NCI-H774 (cell line): ENCODE data around the gene MKI67.
A peak's percentile ranks its signal among the peaks of the same experiment; 100 is the strongest.
"Not testable (repeated sequence)": the region's sequence is repeated elsewhere in the genome, so short reads cannot be mapped to it uniquely, and the experiment has no call there.

ENCODE experiments used
- DNase-seq: peaks from one replicate; lab custom pipeline; 2025; lab: John Stamatoyannopoulos, UW

Gene MKI67

DNA sequence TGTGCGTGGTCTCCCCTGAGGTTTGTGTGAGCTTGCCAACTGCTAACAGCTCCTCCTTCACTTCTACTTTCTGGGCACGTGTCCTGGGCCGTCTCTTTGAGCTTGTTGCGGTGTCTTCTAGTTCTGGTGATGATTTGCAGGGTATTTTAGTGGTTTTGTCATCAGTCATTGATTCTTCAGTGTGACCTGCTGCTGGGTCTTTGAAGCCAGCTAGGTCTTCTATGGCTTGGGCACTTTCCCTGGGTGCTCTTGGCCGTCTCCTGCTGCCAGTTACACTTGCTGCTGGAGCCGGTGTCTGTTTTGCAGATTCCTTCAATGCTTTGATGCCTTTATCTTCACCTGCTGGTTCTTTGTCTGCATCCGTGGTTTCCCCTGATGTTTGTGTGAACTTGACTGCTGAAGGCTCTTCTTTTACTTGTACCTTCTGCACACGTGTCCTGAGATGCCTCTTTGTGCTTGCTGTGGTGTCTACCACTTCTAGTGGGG, 23.0 kb downstream of the MKI67 start:
- no peak for DNase-seq

GRCh38 chr10:128102480-128103228, 23.6 kb downstream of the MKI67 start:
- no peak for DNase-seq

- DNase-seq, result no peak
These were observed 24.3 kb downstream of the MKI67 start for GRCh38 chr10:128101901-128102300.

DNA sequence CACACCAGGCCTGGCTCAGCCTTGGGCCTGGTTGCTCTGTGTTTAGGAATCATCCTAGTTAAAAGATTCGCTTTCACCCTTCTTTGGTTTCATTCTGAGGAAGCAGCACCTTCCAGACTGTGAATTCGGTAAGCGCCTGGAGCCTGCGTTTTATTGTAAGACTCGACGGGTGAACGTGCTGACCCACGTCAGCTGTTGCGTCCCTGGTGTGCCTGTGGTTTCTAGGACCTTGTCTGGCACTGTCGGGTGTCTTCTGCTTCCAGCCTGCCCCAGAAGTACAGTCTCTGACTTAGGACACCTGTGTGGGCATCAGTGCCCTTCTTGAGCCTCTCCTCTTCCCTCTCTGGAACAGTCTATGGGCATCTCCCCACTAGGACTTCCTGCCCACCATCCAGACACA, 26.3 kb downstream of the MKI67 start:
- DNase-seq, result no peak

GRCh38 chr10:128098631-128099030, 27.6 kb downstream of the MKI67 start:
- DNase-seq, result no peak

DNA sequence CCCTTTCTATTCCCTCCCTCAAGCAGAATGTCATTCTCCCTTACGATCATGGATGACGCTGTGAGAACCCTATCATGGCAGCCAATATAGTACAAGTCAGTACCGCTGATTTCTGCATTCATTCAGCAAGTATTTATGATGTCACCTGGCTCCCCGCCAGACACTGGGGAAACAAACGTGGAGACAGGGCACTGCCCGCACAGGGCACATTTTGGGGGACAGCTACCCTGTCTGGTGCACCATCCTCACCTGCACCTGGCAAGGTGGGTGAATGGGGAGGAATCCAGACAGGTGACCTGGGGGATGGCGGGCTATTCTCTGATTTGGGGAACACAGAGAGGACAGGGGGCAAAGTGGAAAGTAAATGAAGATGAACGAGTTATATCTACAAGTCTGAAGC, 28.4 kb downstream of the MKI67 start:
- DNase-seq, result no peak

GRCh38 chr10:128096486-128097199, 29.6 kb downstream of the MKI67 start:
- DNase-seq, result no peak

GRCh38 chr10:128095753-128096469, 30.3 kb downstream of the MKI67 start:
- no peak for DNase-seq

DNA sequence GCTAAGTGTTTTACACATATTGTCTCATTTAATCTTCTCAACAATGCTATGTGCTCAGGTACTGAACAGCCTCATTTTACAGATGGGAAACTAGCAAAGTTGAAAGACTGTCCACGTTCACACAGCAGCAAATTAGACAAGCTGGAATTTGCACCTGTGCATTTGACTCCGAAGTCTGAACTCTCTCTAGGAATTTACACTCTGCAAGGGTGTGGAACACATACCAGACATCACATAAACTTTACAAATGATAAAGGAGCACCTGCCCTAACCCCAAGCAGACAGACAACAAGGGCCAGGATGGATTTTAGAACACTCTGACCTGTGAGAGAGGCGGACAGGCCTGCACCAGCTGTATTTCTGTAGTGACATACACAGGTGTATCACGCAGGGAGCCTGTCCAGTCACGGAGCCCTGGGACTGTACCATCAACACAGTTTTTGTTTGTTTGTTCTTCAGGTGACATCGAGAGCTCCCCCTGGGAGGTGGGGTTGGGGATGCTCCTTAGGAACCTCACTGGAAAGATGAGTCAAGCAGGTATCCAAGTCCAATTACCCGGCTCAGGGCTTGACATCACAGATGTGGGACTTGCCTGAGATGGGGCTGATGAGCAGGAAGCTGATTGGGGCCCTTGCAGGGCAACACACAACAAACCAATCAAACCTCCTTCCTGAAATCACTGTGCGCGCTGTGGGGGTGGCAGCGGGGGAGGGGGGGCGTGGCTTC, 31.0 kb downstream of the MKI67 start:
- peak; percentile 10 for DNase-seq

DNA sequence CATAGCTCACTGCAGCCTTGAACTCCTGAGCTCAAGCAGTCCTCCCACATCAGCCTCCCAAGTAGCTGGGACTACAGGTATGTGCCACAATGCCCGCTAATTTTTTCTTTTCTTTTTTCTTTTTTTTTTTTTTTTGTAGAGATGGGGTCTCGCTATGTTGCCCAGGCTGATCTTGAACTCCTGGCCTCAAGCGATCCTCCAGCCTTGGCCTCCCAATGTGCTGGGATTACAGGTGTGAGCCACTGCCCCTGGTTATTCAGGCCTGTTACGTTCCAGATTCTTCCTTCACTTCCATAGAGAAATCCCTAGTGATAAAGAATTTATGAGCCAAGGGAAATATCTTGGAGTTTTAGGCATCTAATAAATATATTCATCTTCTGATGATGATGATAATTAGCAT, 31.6 kb downstream of the MKI67 start:
- not testable (repeated sequence) for DNase-seq

GRCh38 chr10:128092454-128092853, 33.8 kb downstream of the MKI67 start:
- DNase-seq, result no peak

DNA sequence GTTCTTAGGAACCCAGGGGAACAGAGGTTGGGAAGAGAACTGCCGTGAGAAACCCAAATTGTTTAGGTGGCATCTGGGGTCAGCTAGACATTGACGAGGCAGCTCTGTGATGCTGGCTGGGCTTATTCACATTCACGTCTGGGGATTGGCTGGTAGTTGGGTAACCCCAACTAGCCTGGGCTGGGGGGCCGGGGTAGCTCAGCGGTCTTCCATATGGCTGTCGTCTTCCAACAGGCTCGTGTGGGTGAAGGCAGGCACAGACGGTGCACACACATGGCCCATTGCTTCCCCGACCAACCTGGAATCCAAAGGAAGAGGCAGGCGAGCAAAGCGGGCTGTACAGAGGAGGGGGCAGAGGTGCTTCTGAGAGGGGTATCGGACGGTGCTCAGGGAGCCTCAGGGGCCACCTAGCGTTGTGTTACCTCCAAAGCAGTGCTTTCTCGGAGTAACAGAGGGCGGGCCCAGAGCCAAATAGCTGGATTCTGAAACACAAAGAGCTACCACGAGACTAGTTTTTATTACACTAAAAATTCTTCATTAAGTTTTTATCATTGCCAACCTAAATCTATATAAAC, 34.5 kb downstream of the MKI67 start:
- DNase-seq, result no peak

DNA sequence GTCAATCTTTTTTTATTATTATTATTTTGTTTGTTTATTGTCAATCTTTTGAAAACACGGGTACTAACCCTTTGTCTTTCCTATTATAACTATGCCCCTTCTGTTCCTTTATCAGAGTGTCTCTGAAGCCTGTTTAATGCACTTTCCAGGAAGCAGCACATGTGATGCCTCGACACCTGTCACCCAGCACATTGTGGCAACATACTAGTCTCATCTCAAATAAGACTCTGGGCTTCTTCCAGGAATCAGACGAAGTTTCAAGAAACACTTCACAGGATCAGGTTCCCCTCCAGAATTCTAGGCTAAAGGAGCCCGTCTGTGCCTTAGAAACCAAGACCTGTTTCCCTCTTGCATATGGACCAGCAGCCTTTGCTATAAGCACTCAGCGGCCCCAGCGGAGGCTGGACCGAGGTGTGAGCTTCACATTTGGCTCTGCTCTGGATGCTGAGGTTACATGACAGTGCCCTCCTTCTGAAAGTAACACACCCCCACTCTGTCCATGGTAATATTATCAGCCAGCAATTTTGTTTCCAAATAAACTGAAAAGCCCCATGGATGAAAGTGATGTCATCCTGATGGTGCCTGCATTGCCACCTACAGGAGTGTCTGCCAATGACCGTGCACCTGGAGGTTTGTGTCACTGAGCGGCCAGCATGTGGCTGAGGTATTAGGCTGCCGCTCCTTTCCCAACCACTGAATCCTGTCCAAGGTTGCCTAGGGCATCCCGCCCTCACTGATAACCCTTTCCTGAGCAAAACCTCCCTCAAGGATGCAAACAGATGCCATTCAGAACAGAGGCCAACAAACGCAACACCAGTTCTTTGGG, 38.1 kb downstream of the MKI67 start:
- no peak for DNase-seq

DNA sequence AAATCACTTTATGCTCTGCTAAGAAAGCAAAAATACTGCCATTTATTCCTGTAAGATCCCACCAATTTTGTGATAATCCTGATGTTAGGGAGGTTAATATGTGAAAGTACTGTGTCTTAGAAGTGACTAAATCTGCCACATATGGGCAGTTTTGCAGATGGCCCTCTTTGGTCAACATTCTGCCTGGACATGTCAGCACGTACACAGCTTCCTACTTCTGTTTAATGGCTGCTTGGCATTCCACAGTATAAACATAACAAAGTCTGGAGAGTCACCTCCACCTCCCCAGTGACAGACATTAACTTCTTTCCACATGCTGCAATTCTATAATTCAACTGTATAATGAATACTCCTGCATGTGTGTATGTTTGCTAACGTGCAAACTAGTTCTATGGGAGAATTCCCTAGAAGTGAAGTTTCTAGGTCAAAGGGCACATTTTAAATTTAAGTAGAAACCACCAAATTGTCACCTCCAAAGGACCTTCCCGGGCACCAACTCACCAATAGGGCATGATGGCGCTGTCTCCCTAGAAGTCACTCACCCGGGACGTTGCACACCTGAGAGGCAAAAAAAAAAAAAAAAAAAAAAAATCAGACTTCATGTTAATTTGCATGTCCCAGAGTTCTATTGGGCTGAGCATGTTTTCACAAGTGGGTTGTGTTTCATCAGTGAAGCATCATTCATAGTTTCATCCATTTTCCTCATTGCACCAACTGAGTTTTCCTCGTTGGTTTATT, 38.9 kb downstream of the MKI67 start:
- DNase-seq, result no peak

DNA sequence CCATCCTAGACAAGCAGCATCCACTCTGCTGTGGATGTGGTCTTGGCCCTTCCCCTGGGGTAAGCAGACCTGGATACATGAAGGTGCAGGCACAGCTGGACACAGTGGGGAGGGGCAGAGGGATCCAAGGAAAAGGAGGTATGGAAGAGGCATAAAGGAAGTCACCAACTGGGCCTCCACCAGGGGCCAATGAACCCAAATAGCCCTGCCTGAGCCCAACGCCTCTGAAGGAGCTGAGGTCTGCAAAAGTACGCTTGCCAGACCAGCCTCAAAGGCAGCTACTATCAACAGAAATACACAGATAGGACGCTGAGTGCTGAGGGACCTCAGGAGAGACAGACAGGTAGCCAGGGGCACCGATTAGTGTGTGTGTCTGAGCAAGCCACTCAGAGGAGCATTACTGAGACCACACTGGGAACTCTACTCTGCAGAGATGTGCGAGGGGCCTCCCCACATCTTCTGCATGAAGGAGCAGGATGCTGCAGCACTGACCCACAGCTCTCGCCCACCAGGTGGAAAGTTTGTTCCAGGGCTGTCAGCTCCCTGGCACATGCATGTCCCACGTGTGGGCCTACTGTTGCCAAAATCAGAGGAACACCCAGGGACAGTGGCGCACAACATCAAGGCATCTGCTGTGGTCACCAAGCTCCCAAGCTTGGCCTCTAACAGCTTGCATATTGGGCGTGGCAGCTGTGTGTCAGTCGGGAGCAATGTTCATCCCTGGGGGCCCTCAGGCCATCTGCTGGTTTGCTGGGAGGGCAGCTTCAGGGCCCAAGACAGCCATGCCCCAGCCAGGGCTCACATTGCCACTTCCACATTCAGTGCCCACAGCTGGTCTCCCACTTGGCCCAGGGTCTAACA, 40.0 kb downstream of the MKI67 start:
- DNase-seq, result no peak

- no peak for DNase-seq
These were observed 41.2 kb downstream of the MKI67 start for GRCh38 chr10:128084991-128085390.

DNA sequence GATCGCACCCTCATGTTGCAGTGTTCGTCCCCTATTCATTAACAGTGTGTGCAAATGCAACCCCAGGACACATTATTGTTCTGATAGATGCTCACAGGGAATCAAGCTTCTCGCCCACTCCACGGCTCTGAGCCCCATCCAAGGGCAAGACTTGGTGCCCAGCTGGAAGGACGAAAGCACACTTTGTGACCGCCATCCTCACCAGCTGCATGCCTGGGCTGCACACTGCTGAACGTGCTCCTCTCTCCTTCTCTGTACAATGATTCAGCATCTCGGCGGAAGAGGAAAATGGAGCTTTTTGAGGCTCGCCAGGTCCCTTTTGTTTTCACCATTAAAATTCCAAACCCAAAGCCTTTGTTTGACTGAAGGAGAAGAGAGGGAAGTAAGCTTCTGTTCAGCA, 41.9 kb downstream of the MKI67 start:
- no peak for DNase-seq

DNA sequence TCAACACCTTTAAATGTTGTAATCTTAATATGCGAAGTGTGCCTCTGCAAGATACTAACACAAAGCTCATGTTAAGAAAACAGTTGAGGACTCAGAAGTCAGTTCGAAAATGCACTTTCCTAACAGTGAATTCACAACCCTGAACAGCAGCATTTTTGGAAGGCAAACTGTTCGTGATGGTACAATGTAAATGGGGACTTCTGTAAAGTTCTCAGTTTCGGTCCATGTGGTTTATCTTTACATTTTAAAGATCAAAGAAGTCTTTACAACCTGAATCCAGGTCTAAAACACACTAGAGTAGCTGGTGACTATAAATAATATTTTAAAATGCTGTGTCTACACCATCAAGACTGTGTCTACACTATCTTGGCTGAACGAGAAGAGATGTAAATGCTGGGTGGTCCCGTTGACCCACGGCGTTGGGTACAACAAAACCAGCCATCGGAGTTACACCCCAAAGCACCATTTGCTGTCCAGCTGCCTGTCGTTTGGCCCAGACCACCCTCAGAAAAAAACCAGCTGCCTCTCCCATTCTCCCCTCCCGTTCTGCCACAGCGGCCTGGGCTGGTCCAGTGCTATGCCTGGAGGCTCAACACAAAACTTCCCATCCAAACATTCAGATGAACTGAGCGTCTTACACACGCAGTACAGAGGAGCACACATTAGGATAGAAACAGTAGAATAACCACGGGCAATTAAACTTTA, 42.9 kb downstream of the MKI67 start:
- no peak for DNase-seq

DNA sequence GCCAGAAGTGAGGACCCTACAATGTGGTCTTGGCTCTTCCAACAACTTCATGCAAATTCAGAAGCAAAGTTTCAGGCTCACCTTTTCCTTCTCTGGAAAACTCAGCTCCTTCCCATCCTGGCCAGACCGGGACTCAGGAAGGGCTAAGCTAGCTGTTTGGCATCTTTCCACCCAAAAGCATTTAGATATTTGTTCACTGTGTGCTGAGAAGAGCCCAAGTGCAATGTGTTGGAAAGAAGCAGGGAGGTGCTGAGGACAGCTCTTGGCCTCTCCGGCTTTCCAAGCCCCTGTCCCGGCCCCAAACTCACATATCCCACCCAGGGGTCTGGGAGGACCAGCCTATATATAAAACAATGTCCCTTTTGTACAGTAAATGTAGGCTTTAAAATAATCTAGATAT, 44.5 kb downstream of the MKI67 start:
- no peak for DNase-seq
